OCI-LY1 (cell line): ENCODE measurements around the gene BICD2.

Experiments used
- H2AFZ ChIP-seq: fragments of 200-600 bp; sonication (generic), shearing (Covaris generic); 2 replicates; pipeline ENCODE4 v1.6.0; 2014; ENCODE audit warnings: antibody characterized with exemption, mild to moderate bottlenecking, low read length
- H3F3A ChIP-seq: fragments of 200-600 bp; sonication (generic), shearing (Covaris generic); 2 replicates; pipeline ENCODE4 v1.6.0; 2014; ENCODE audit warnings: mild to moderate bottlenecking, antibody characterized with exemption, low read length, moderate library complexity; ENCODE audit not compliant: insufficient read depth
- H3K27ac ChIP-seq: fragments of 200-600 bp; sonication (generic); 2 replicates; pipeline ENCODE4 v1.5.1; 2014; ENCODE audit warnings: low read length, mixed run types, mild to moderate bottlenecking, low read depth; ENCODE audit not compliant: poor library complexity, severe bottlenecking
- H3K27me3 ChIP-seq: fragments of 200-600 bp; sonication (generic); 2 replicates; pipeline ENCODE4 v1.6.0; 2014; ENCODE audit warnings: antibody characterized with exemption, mild to moderate bottlenecking, low read length, moderate library complexity; ENCODE audit not compliant: insufficient read depth
- H3K36me3 ChIP-seq: fragments of 200-600 bp; sonication (generic); 2 replicates; pipeline ENCODE4 v1.6.1; 2014; ENCODE audit warnings: mild to moderate bottlenecking, antibody characterized with exemption, low read length, moderate library complexity, mixed read lengths; ENCODE audit not compliant: insufficient read depth
- H3K4me1 ChIP-seq: fragments of 200-600 bp; sonication (generic); 2 replicates; pipeline ENCODE4 v1.5.1; 2014; ENCODE audit warnings: mild to moderate bottlenecking, low read length, moderate library complexity; ENCODE audit not compliant: insufficient read depth, severe bottlenecking
- H3K4me2 ChIP-seq: fragments of 200-600 bp; sonication (generic), shearing (Covaris generic); 2 replicates; pipeline ENCODE4 v1.6.1; 2014; ENCODE audit warnings: low read length
- H3K4me3 ChIP-seq: fragments of 200-600 bp; sonication (generic); 2 replicates; pipeline ENCODE4 v1.5.1; 2014; ENCODE audit warnings: low read length, low read depth, mild to moderate bottlenecking, mixed read lengths; ENCODE audit not compliant: poor library complexity, severe bottlenecking
- H3K79me2 ChIP-seq: fragments of 200-600 bp; shearing (Covaris generic); 2 replicates; pipeline ENCODE4 v1.6.1; 2016; ENCODE audit warnings: mixed run types, low read length, mixed read lengths; ENCODE audit not compliant: insufficient read depth
- H3K9ac ChIP-seq: fragments of 200-600 bp; sonication (generic), shearing (Covaris generic); 2 replicates; pipeline ENCODE4 v1.6.1; 2014; ENCODE audit warnings: mild to moderate bottlenecking, low read length, mixed read lengths
- H3K9me2 ChIP-seq: fragments of 200-600 bp; sonication (generic), shearing (Covaris generic); 2 replicates; pipeline ENCODE4 v1.6.1; 2014; ENCODE audit warnings: low read depth, mild to moderate bottlenecking, low read length, mixed read lengths
- H3K9me3 ChIP-seq: fragments of 200-600 bp; shearing (Covaris generic); 2 replicates; pipeline ENCODE4 v1.6.1; 2014; ENCODE audit warnings: low read length, mixed read lengths
- H4K20me1 ChIP-seq: fragments of 200-600 bp; sonication (generic), shearing (Covaris generic); 2 replicates; pipeline ENCODE4 v1.6.0; 2016; ENCODE audit warnings: mild to moderate bottlenecking, low read length; ENCODE audit not compliant: insufficient read depth
- CTCF ChIP-seq: fragments of 200-600 bp; sonication (generic), shearing (Covaris generic); IDR thresholded peaks from 2 replicates; pipeline ENCODE4 v1.5.1; 2017; ENCODE audit warnings: mild to moderate bottlenecking, antibody characterized with exemption, low read length, moderate library complexity, mixed read lengths
- EZH2 ChIP-seq: fragments of 200-600 bp; sonication (generic), shearing (Covaris generic); IDR thresholded peaks from 2 replicates; pipeline ENCODE4 v1.8.0; 2017; ENCODE audit warnings: borderline replicate concordance, mixed run types, mild to moderate bottlenecking, antibody characterized with exemption, low read length, moderate library complexity, mixed read lengths

Gene BICD2

GRCh38 chr9:92749934-92750315, 14.7 kb downstream of the BICD2 start:
- H3K27ac ChIP-seq = peak overlapping the region; percentile 34
- H3K9ac ChIP-seq = no peak overlapping the region
- peaks cover 75% of the 10 kb centered on the region for H3K79me2 ChIP-seq
- H3K4me1 ChIP-seq = peaks cover 83% of the 10 kb centered on the region
- no peak overlapping the region for H3K4me2 ChIP-seq
- H3K9me3 ChIP-seq = no peaks in the 10 kb centered on the region
- H2AFZ ChIP-seq = no peak overlapping the region
- H3F3A ChIP-seq = no peaks in the 10 kb centered on the region
- no peak overlapping the region for H3K4me3 ChIP-seq
- TF ChIP-seq CTCF (no peak), EZH2 (no peak)
- H3K9me2 ChIP-seq = no peaks in the 10 kb centered on the region
- H3K27me3 ChIP-seq = no peaks in the 10 kb centered on the region
- no peaks in the 10 kb centered on the region for H3K36me3 ChIP-seq
- H4K20me1 ChIP-seq = no peaks in the 10 kb centered on the region

- H3F3A ChIP-seq = no peaks in the 10 kb centered on the region
- no peaks in the 10 kb centered on the region for H3K27me3 ChIP-seq
- peak overlapping the region; percentile 81 for H3K27ac ChIP-seq
- no peak overlapping the region for H2AFZ ChIP-seq
- TF ChIP-seq CTCF = no peak
- TF ChIP-seq EZH2 = no peak
- peaks cover 85% of the 10 kb centered on the region for H3K4me1 ChIP-seq
- H3K9me3 ChIP-seq = no peaks in the 10 kb centered on the region
- peaks cover 78% of the 10 kb centered on the region for H3K79me2 ChIP-seq
- H3K9ac ChIP-seq = no peak overlapping the region
- H3K9me2 ChIP-seq = no peaks in the 10 kb centered on the region
- no peak overlapping the region for H3K4me2 ChIP-seq
- H3K4me3 ChIP-seq = no peak overlapping the region
- H3K36me3 ChIP-seq = no peaks in the 10 kb centered on the region
- no peaks in the 10 kb centered on the region for H4K20me1 ChIP-seq
Observed at GRCh38 chr9:92749071-92749933, 15.3 kb downstream of the BICD2 start.

GRCh38 chr9:92748233-92748497, 16.5 kb downstream of the BICD2 start:
- H3K4me2 ChIP-seq = no peak overlapping the region
- no peaks in the 10 kb centered on the region for H3K9me2 ChIP-seq
- H2AFZ ChIP-seq = no peak overlapping the region
- H3K27ac ChIP-seq = peak overlapping the region; percentile 81
- no peaks in the 10 kb centered on the region for H3K36me3 ChIP-seq
- no peaks in the 10 kb centered on the region for H3K9me3 ChIP-seq
- no peaks in the 10 kb centered on the region for H3K27me3 ChIP-seq
- TF ChIP-seq CTCF = no peak
- TF ChIP-seq EZH2 = no peak
- no peaks in the 10 kb centered on the region for H4K20me1 ChIP-seq
- no peak overlapping the region for H3K9ac ChIP-seq
- peaks cover 89% of the 10 kb centered on the region for H3K4me1 ChIP-seq
- H3F3A ChIP-seq = no peaks in the 10 kb centered on the region
- H3K79me2 ChIP-seq = peaks cover 80% of the 10 kb centered on the region
- H3K4me3 ChIP-seq = no peak overlapping the region
